PC-9 (cell line): ENCODE data around the gene COL18A1. TPM values are rescaled to one million over a fixed set of nuclear protein-coding genes. Genes with fewer than 3 reads are reported as not detected.
"Not testable (repeated sequence)": the region's sequence is repeated elsewhere in the genome, so short reads cannot be mapped to it uniquely, and the experiment has no call there.

ENCODE experiments used
- BruUV-seq: library from RNA; stranded (reverse); fragments of 400-500 nt; replicated peaks from 2 replicates; lab custom pipeline; 2021; lab: Mats Ljungman, UMichigan
- CTCF ChIA-PET: fragments of 300-600 bp; sonication (Branson Sonifier 250); formaldehyde crosslinking; loops from one replicate; lab custom pipeline; 2022; ENCODE audit warnings: antibody characterized with exemption; lab: Charles Lee
- POLR2A ChIA-PET: fragments of 300-600 bp; sonication (Branson Sonifier 250); formaldehyde crosslinking; loops from one replicate; lab custom pipeline; 2022; ENCODE audit warnings: antibody characterized with exemption; ENCODE audit not compliant: unreplicated experiment; lab: Charles Lee
- DNase-seq, 2 experiments: peaks; one replicate each; pipeline versions ENCODE4 v3.0.0 to v3.0.0-alpha.2; 2015 to 2022; ENCODE audit warnings: mixed read lengths in 1 of 2
- H2AFZ ChIP-seq: fragments of 200-600 bp; sonication (generic); 2 replicates; pipeline ENCODE4 v1.8.1; 2017; ENCODE audit warnings: antibody characterized with exemption
- H3F3A ChIP-seq: fragments of 200-600 bp; sonication (generic); 2 replicates; pipeline ENCODE4 v1.8.1; 2017; ENCODE audit warnings: antibody characterized with exemption, mild to moderate bottlenecking, low read depth; ENCODE audit not compliant: insufficient read depth
- H3K27ac ChIP-seq: fragments of 200-600 bp; sonication (generic); 2 replicates; pipeline ENCODE4 v1.6.1; 2016; ENCODE audit warnings: mixed run types
- H3K27me3 ChIP-seq: fragments of 200-600 bp; sonication (generic); 2 replicates; pipeline ENCODE4 v1.6.1; 2016; ENCODE audit warnings: low read depth, mixed run types; ENCODE audit not compliant: insufficient read depth
- H3K36me3 ChIP-seq: fragments of 200-600 bp; sonication (generic); 2 replicates; pipeline ENCODE4 v1.6.1; 2016; ENCODE audit warnings: low read depth, mixed run types
- H3K4me1 ChIP-seq: fragments of 200-600 bp; sonication (generic); replicated peaks from 2 replicates; pipeline ENCODE4 v1.6.1; 2016; ENCODE audit warnings: mixed run types; ENCODE audit not compliant: insufficient read depth
- H3K4me2 ChIP-seq: fragments of 200-600 bp; sonication (generic); 2 replicates; pipeline ENCODE4 v1.6.1; 2017; ENCODE audit warnings: mixed run types
- H3K4me3 ChIP-seq: fragments of 200-600 bp; sonication (generic); 2 replicates; pipeline ENCODE4 v1.6.1; 2016; ENCODE audit warnings: mixed run types
- H3K79me2 ChIP-seq: fragments of 200-600 bp; sonication (generic); 2 replicates; pipeline ENCODE4 v1.6.1; 2017; ENCODE audit warnings: low read depth, mixed run types
- H3K9me2 ChIP-seq: fragments of 200-600 bp; sonication (generic); 2 replicates; pipeline ENCODE4 v1.8.1; 2017; ENCODE audit warnings: mild to moderate bottlenecking; ENCODE audit not compliant: insufficient read depth
- H3K9me3 ChIP-seq: fragments of 200-600 bp; sonication (generic); 2 replicates; pipeline ENCODE4 v1.8.1; 2016; ENCODE audit warnings: low read depth; ENCODE audit not compliant: insufficient read depth
- H4K20me1 ChIP-seq: fragments of 200-600 bp; sonication (generic); 2 replicates; pipeline ENCODE4 v1.8.1; 2017; ENCODE audit not compliant: insufficient read depth
- CTCF ChIP-seq: fragments of 200-600 bp; sonication (generic); conservative IDR thresholded peaks from 2 replicates; pipeline ENCODE4 v1.6.1; 2017; ENCODE audit warnings: mixed run types, antibody characterized with exemption, mild to moderate bottlenecking, moderate library complexity
- EZH2 ChIP-seq: fragments of 200-600 bp; sonication (generic); IDR thresholded peaks from 2 replicates; pipeline ENCODE4 v1.8.0; 2017; ENCODE audit warnings: antibody characterized with exemption, low read depth
- intact Hi-C: fragments of 100-400 bp; cut with micrococcal nuclease; formaldehyde crosslinking; loops from one replicate; pipeline ENCODE4 v1.10.0; 2022; ENCODE audit not compliant: unreplicated experiment
- total RNA-seq: library from RNA; stranded (reverse); gene quantifications from 2 replicates; pipeline ENCODE4 v1.2.3, GENCODE V29; 2021

The COL18A1 gene
- total RNA-seq, 1 experiment from 2014 or later, result 82.4 TPM

GRCh38 chr21:45367402-45368351, 37.3 kb upstream of the COL18A1 start:
- peak overlapping the region; percentile 30; the same call in 1 of the 2 replicates for H3K4me2 ChIP-seq
- DNase-seq, result no peak
- ChIA-PET POLR2A (interaction anchor here (1.3 kb wide), 1 partner anchor 19 kb away, joined by 8 read pairs; no protein-coding TSS in a partner anchor), CTCF (interaction anchor here (1.5 kb wide), 1 partner anchor 19 kb away, joined by 3 read pairs; no protein-coding TSS in a partner anchor)
- no peaks in the 10 kb centered on the region for H3K27me3 ChIP-seq
- peaks cover 16% of the 10 kb centered on the region for H3F3A ChIP-seq
- peak overlapping the region; percentile 53 for H3K27ac ChIP-seq
- TF ChIP-seq EZH2 (no peak), CTCF (no peak)
- intact Hi-C loops, result loop anchor here (2.0 kb wide), 1 partner anchor 49 kb away; no protein-coding TSS in a partner anchor
- H4K20me1 ChIP-seq, result no peaks in the 10 kb centered on the region
- no peaks in the 10 kb centered on the region for H3K79me2 ChIP-seq
- no peak overlapping the region for H2AFZ ChIP-seq
- no peaks in the 10 kb centered on the region; the same call in 1 of the 2 replicates for H3K9me3 ChIP-seq
- no peaks in the 10 kb centered on the region for H3K36me3 ChIP-seq
- no peak overlapping the region for H3K4me3 ChIP-seq
- BruUV-seq, result no TSS peak
- peaks cover 40% of the 10 kb centered on the region for H3K4me1 ChIP-seq
- H3K9me2 ChIP-seq, result no peaks in the 10 kb centered on the region

GRCh38 chr21:45369018-45369417, 35.9 kb upstream of the COL18A1 start:
- H3K27me3 ChIP-seq, H3K4me3 ChIP-seq, H3K4me2 ChIP-seq, H3K36me3 ChIP-seq, POLR2A ChIA-PET, BruUV-seq, H3K9me2 ChIP-seq, CTCF ChIA-PET, H3K9me3 ChIP-seq, DNase-seq, H3K79me2 ChIP-seq, H4K20me1 ChIP-seq, H3K27ac ChIP-seq, H2AFZ ChIP-seq, intact Hi-C loops: not testable (repeated sequence)
- Histone ChIP-seq H3F3A (peaks cover 11% of the 10 kb centered on the region; the same call in 1 of the 2 replicates), H3K4me1 (peaks cover 34% of the 10 kb centered on the region)

- intact Hi-C loops, result no loop called here
- no peaks in the 10 kb centered on the region; the same call in 1 of the 2 replicates for H3K9me3 ChIP-seq
- ChIA-PET POLR2A (no interaction called here), CTCF (no interaction called here)
- no peaks in the 10 kb centered on the region for H3K27me3 ChIP-seq
- H3K27ac ChIP-seq, result no peak overlapping the region
- no peaks in the 10 kb centered on the region for H3K36me3 ChIP-seq
- H3K79me2 ChIP-seq, result no peaks in the 10 kb centered on the region
- no peak overlapping the region for H3K4me2 ChIP-seq
- no peak overlapping the region for H2AFZ ChIP-seq
- BruUV-seq, result no TSS peak
- TF ChIP-seq EZH2 (no peak), CTCF (no peak)
- 0 out of 2 replicates have a peak, but pooled peaks cover 3% of the 10 kb centered on the region for H3F3A ChIP-seq
- H3K9me2 ChIP-seq, result no peaks in the 10 kb centered on the region
- H4K20me1 ChIP-seq, result no peaks in the 10 kb centered on the region
- no peak overlapping the region for H3K4me3 ChIP-seq
- peaks cover 20% of the 10 kb centered on the region for H3K4me1 ChIP-seq
- DNase-seq, result no peak
These were observed 34.4 kb upstream of the COL18A1 start for GRCh38 chr21:45370575-45370974.
